HCEC 1CT (cell line): ENCODE data around the gene RAI1.
A peak's percentile ranks its signal among the peaks of the same experiment; 100 is the strongest.

ENCODE experiments used
- DNase-seq: peaks from one replicate; pipeline ENCODE4 v3.0.0-alpha.2; 2017

RAI1 gene

GRCh38 chr17:17836818-17837379 lies 155.6 kb downstream of the RAI1 start, which contains the start of gene SREBF1:
TSS of gene SREBF1 (minus strand) at chr17:17836986. CDS start at chr17:17836817, 169 bp downstream.
- DNase-seq = peak; percentile 67

- DNase-seq = peak; percentile 88
Measured at GRCh38 chr17:17837380-17837821, 156.1 kb downstream of the RAI1 start.

- peak; percentile 44 for DNase-seq
Measured at GRCh38 chr17:17837966-17838962, 157.0 kb downstream of the RAI1 start.

- peak; percentile 89 for DNase-seq
Measured at GRCh38 chr17:17839791-17840707, 158.8 kb downstream of the RAI1 start.

- DNase-seq = peak; percentile 57
Measured at GRCh38 chr17:17840751-17841591, 159.7 kb downstream of the RAI1 start.

GRCh38 chr17:17841601-17842025 lies 160.4 kb downstream of the RAI1 start:
- no peak for DNase-seq

GRCh38 chr17:17842111-17842876 lies 161.0 kb downstream of the RAI1 start:
- DNase-seq = no peak

GRCh38 chr17:17843096-17843495 lies 161.8 kb downstream of the RAI1 start:
- DNase-seq = no peak

GRCh38 chr17:17844079-17844478 lies 162.8 kb downstream of the RAI1 start:
- DNase-seq = no peak

- DNase-seq = no peak
Measured at GRCh38 chr17:17844500-17844899, 163.2 kb downstream of the RAI1 start.

GRCh38 chr17:17845046-17845775 lies 164.0 kb downstream of the RAI1 start:
- DNase-seq = no peak

- no peak for DNase-seq
Measured at GRCh38 chr17:17846003-17846402, 164.7 kb downstream of the RAI1 start.

- no peak for DNase-seq
Measured at GRCh38 chr17:17846645-17847044, 165.4 kb downstream of the RAI1 start.

- no peak for DNase-seq
Measured at GRCh38 chr17:17847118-17847689, 165.9 kb downstream of the RAI1 start.

- no peak for DNase-seq
Measured at GRCh38 chr17:17847726-17848125, 166.5 kb downstream of the RAI1 start.

GRCh38 chr17:17848311-17849082 lies 167.2 kb downstream of the RAI1 start:
- DNase-seq = no peak

- DNase-seq = no peak
Measured at GRCh38 chr17:17849147-17849820, 168.0 kb downstream of the RAI1 start.

- DNase-seq = no peak
Measured at GRCh38 chr17:17849845-17850373, 168.7 kb downstream of the RAI1 start.
